Measurements from ENCODE around the gene LIPM. TPM values are rescaled to one million over a fixed set of nuclear protein-coding genes. Genes with fewer than 3 reads are reported as not detected.
A peak's percentile ranks its signal among the peaks of the same experiment; 100 is the strongest.

LIPM gene
- total and polyA plus RNA-seq, 2 experiments from 2014 or later = not detected

GRCh38 chr10:88849234-88849633, 46.7 kb downstream of the LIPM start:
- peak in 1 of 2 donors; percentile 32 for DNase-seq (ENCODE audit: low read depth in 1 of 2, low spot score in 1 of 2)
- no peak overlapping the region for H3K4me3 ChIP-seq

GRCh38 chr10:88850712-88851111, 48.2 kb downstream of the LIPM start:
- Histone ChIP-seq H3K4me1 (ENCODE audit: low read depth) (no peaks in the 10 kb centered on the region), H3K4me3 (no peak overlapping the region), H3K9me3 (ENCODE audit: low read depth) (no peaks in the 10 kb centered on the region), H3K36me3 (no peaks in the 10 kb centered on the region), H3K27ac (no peak overlapping the region), H3K27me3 (no peaks in the 10 kb centered on the region)
- TF ChIP-seq CTCF (IDR thresholded peaks at IDR 0.05; ENCODE audit: low read depth, low read length) = no peak
- DNase-seq (ENCODE audit: low read depth in 1 of 2, low spot score in 1 of 2) = no peak

More at GRCh38 chr10:88849234-88849633, 46.7 kb downstream of the LIPM start:
- no peak overlapping the region for H3K27ac ChIP-seq
- H3K9me3 ChIP-seq (ENCODE audit: low read depth) = no peaks in the 10 kb centered on the region
- no peaks in the 10 kb centered on the region for H3K36me3 ChIP-seq
- no peak for TF ChIP-seq CTCF (IDR thresholded peaks at IDR 0.05; ENCODE audit: low read depth, low read length)
- no peaks in the 10 kb centered on the region for H3K4me1 ChIP-seq (ENCODE audit: low read depth)
- H3K27me3 ChIP-seq = no peaks in the 10 kb centered on the region

GRCh38 chr10:88851706-88852105, 49.2 kb downstream of the LIPM start, which contains the start of gene ANKRD22:
ANKRD22 (minus strand) TSS chr10:88851844; CDS start chr10:88851607, 237 bp downstream.
- H3K9me3 ChIP-seq (ENCODE audit: low read depth) = no peaks in the 10 kb centered on the region
- H3K4me1 ChIP-seq (ENCODE audit: low read depth) = no peaks in the 10 kb centered on the region
- no peak within 1 kb of the TSS for H3K27ac ChIP-seq
- TF ChIP-seq CTCF (IDR thresholded peaks at IDR 0.05; ENCODE audit: low read depth, low read length) = no peak
- no peaks in the 10 kb centered on the region for H3K27me3 ChIP-seq
- H3K4me3 ChIP-seq = no peak within 1 kb of the TSS
- DNase-seq (ENCODE audit: low read depth in 1 of 2, low spot score in 1 of 2) = peak in 1 of 2 donors; percentile 89
- H3K36me3 ChIP-seq = no peaks in the 10 kb centered on the region

DNA sequence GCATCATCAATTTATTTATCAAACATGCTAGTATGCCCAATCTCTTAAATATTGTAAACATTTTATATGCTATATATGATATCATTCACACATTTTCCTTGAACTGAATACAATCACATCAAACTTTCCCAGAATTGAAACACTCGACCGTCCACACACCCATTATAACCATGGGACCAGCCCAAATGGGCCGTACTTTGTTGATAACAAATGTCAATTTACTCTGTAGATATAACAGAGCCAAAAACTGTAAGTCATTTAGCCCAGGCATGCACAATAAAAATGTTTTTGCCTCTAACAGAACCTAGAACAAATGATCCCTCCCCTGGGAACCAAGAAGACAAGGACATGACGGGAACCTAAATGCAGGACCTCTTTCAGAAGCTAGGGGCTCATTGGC, 49.8 kb downstream of the LIPM start:
- TF ChIP-seq CTCF (IDR thresholded peaks at IDR 0.05; ENCODE audit: low read depth, low read length) = no peak
- H3K27ac ChIP-seq = no peak overlapping the region
- H3K4me1 ChIP-seq (ENCODE audit: low read depth) = no peaks in the 10 kb centered on the region
- no peak overlapping the region for H3K4me3 ChIP-seq
- H3K27me3 ChIP-seq = no peaks in the 10 kb centered on the region
- DNase-seq (ENCODE audit: low read depth in 1 of 2, low spot score in 1 of 2) = no peak
- no peaks in the 10 kb centered on the region for H3K36me3 ChIP-seq
- no peaks in the 10 kb centered on the region for H3K9me3 ChIP-seq (ENCODE audit: low read depth)

DNA sequence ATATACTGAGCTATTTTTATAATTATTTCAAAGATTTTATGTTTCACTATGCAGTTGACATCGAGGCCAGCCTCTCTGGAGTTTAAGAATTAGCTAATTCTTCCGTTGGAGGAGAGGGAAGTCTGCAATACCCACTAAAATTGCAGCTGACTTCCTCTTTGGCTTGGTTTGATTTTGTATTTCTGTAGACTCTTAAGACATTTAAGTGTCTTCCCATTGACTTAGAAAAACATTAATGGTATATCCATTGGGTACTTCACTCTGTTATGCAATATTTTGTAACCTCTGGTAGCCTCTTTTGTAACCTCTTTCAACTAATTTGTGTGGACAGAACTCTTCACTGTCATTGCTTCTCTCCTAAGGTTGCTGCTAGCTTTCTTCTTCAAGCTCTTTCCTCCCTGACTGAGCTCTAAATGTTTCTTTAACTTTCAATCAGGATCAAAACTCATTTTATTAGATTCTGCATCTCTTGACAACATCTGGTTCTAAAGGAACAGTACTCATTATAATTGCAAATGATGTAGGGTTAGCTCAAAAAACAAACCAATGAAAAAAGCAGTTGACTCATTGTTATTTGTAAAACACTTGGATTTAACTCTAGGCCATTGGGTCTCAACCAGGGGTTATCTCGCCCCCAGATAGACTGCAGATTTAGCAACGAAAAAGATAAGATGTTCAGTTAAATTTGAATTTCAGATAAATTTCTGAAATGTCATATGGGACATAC, 50.8 kb downstream of the LIPM start:
- TF ChIP-seq CTCF (IDR thresholded peaks at IDR 0.05; ENCODE audit: low read depth, low read length) = no peak
- Histone ChIP-seq H3K27me3 (no peaks in the 10 kb centered on the region), H3K9me3 (ENCODE audit: low read depth) (no peaks in the 10 kb centered on the region), H3K4me3 (no peak overlapping the region), H3K4me1 (ENCODE audit: low read depth) (no peaks in the 10 kb centered on the region), H3K27ac (no peak overlapping the region), H3K36me3 (no peaks in the 10 kb centered on the region)
- DNase-seq (ENCODE audit: low read depth in 1 of 2, low spot score in 1 of 2) = no peak

Data from cardiac muscle cell (in vitro differentiated cells and primary cell).